Sigmoid colon (tissue), 7 donors: ENCODE data around the gene FAM124B. TPM values are rescaled to one million over a fixed set of nuclear protein-coding genes. Genes with fewer than 3 reads are reported as not detected.

ENCODE experiments used
- DNase-seq: peaks from one replicate; pipeline ENCODE4 v3.0.0-alpha.2; 2019
- H3K27ac ChIP-seq, 4 donors: fragments of 200-600 bp; sonication (generic); one replicate each; pipeline ENCODE4 v1.5.1; 2016 to 2019; ENCODE audit warnings: mild to moderate bottlenecking in 1 of 4
- H3K27me3 ChIP-seq, 3 donors: fragments of 200-600 bp; sonication (generic); one replicate each; pipeline ENCODE4 v1.5.1; 2019; ENCODE audit warnings: mild to moderate bottlenecking in 1 of 3
- H3K36me3 ChIP-seq, 4 donors: fragments of 200-600 bp; sonication (generic); one replicate each; pipeline ENCODE4 v1.5.1; 2016 to 2019
- H3K4me1 ChIP-seq, 4 donors: fragments of 200-600 bp; sonication (generic); one replicate each; pipeline ENCODE4 v1.5.1; 2017 to 2019
- H3K4me3 ChIP-seq, 4 donors: fragments of 200-600 bp; sonication (generic); one replicate each; pipeline ENCODE4 v1.5.1; 2017 to 2019; ENCODE audit warnings: mild to moderate bottlenecking in 2 of 4, moderate library complexity in 1 of 4
- H3K9me3 ChIP-seq, 4 donors: fragments of 200-600 bp in 3 of 4; sonication (generic) in 3 of 4; one replicate each; pipeline versions ENCODE4 v1.5.1 to v1.6.1; 2013 to 2019
- EP300 ChIP-seq, 4 donors: sonication (generic); formaldehyde crosslinking; IDR thresholded peaks; one replicate each; pipeline ENCODE4 v1.6.1; 2017; ENCODE audit warnings: antibody characterized with exemption in 4 of 4
- POLR2AphosphoS5 ChIP-seq, 4 donors: sonication (generic); formaldehyde crosslinking; IDR thresholded peaks; one replicate each; pipeline ENCODE4 v1.6.1; 2017; ENCODE audit warnings: antibody characterized with exemption in 4 of 4
- WGBS, 2 donors: extraction: QIAGEN DNeasy Blood & Tissue Kit; methylation state at CpG; one replicate each; pipeline ENCODE4 v1.1.7; 2013; 5-methylcytosine and 5-hydroxymethylcytosine counted together
- intact Hi-C: fragments of 100-400 bp; cut with DNase I; formaldehyde crosslinking; loops from one replicate; pipeline ENCODE4 v1.15.1; 2023
- polyA plus RNA-seq, 3 donors: library from polyadenylated mRNA; stranded (reverse); fragments of 200-250 nt; gene quantifications; one replicate each; pipeline ENCODE4 v1.2.3, GENCODE V29; 2013
- total RNA-seq, 4 donors: library from RNA; depleted of rRNA; stranded (reverse); fragments of >200 nt; gene quantifications; one replicate each; pipeline ENCODE4 v1.1.0, GENCODE V29; 2016
- donor health status: healthy with polysubstance abuse.
- donor health status: Bipolar disorder and iron deficiency.
- donor health status: healthy.

Gene FAM124B
- total and polyA plus RNA-seq, 7 donors = 0.23 to 1.9 (median 0.81) TPM

DNA sequence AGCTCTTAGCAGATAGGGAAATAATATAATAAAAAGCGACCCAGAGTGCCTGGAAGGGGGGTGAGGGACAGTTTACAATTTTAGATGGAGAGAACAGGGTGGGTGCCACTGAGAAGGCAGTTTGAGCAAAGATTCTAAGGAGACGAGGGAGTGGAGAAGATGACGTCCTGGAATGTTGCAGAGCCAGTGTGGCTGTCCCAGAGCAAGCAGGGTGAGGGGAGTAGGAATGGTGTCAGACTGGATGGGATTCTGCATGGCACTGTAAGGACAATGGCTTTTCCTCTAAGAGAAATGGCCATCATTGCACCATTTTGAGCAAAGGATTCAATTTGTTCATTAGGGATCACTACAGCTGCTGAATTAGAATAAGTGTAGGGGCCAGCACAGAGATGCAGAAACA lies 73.1 kb downstream of the FAM124B start:
- WGBS, 2 donors = 81 to 90% methylated on average over 3 of the region's 3 CpGs
- H3K4me3 ChIP-seq = no peak overlapping the region
- no peak overlapping the region for H3K27ac ChIP-seq
- TF ChIP-seq EP300 (IDR thresholded peaks at IDR 0.05) = no peak
- no peak for TF ChIP-seq POLR2AphosphoS5 (IDR thresholded peaks at IDR 0.05)
- intact Hi-C loops = no loop called here
- H3K9me3 ChIP-seq = no peaks in the 10 kb centered on the region
- H3K36me3 ChIP-seq = no peaks in the 10 kb centered on the region
- no peak for DNase-seq
- H3K4me1 ChIP-seq = peaks cover 0 to 13% (median 7%) of the 10 kb centered on the region in 4 donors
- H3K27me3 ChIP-seq = no peaks in the 10 kb centered on the region

Other genes starting within 250 kb of the FAM124B start
- 10 to 100 TPM; 59.3 to 65.8 (median 63.6) TPM for gene CUL3, start 183.3 kb upstream of the FAM124B start, total RNA-seq
- gene CUL3, start 183.3 kb upstream of the FAM124B start, polyA plus RNA-seq = 10 to 100 TPM; 63.0 to 85.3 (median 71.5) TPM